Left renal pelvis (tissue), 4 donors: ENCODE results near the gene ZDHHC12. TPM values are rescaled to one million over a fixed set of nuclear protein-coding genes. Genes with fewer than 3 reads are reported as not detected.

Experiments
- DNase-seq, 4 donors: peaks; one replicate each; pipeline ENCODE4 v3.0.0-alpha.2; 2013; ENCODE audit warnings: low read depth in 4 of 4, low spot score in 3 of 4
- polyA plus RNA-seq, 4 donors: library from polyadenylated mRNA; unstranded; fragments of 120-200 nt; gene quantifications; one replicate each; pipeline ENCODE4 v1.2.1, GENCODE V29; 2013; ENCODE audit not compliant: insufficient read length in 4 of 4

Gene ZDHHC12
- polyA plus RNA-seq, 4 donors, result 5.6 to 23.0 (median 17.0) TPM

DNA sequence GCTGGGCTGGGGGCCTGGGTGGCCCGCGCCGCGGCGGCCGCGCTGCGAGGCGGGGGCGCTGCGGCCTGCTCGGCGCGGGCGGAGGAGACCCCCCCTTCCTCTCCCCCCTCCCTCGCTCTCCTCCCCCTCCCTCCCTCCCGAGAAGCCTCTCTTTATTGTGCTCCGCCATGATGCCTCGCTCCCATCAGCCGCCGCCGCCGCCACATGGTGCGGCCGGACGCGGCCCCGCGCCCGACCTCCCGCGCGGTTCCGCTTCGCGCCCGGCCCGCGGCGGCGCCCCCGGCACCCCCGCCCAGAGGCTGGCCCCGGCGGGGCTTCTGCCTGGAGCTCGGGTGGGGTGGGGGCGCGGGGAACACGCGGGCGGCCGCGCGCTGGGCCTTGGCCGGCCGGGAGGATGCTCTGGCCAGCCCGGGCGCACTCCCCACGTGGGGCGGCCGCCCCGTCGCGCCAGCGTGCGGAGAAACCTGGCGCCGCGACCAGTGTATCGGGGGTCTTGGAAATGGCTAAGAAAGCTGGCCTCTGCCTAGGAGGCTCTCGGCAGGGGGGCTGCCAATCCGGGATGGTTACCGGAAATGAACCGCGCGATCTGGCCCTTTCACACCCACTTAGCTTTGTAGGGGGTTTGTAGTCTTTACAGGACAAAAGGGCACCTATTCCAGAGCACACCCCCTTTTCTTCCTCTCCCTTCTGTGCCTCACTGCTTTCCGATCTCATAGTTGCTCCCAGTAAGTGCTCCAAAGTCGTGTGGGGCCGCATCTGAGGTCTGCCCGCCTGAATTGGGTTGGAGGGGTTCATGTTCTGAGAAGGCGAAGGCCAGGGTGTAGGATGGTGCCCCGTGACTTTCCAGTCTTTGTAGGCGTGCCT, 33.9 kb downstream of the ZDHHC12 start:
- DNase-seq, result no peak

DNA sequence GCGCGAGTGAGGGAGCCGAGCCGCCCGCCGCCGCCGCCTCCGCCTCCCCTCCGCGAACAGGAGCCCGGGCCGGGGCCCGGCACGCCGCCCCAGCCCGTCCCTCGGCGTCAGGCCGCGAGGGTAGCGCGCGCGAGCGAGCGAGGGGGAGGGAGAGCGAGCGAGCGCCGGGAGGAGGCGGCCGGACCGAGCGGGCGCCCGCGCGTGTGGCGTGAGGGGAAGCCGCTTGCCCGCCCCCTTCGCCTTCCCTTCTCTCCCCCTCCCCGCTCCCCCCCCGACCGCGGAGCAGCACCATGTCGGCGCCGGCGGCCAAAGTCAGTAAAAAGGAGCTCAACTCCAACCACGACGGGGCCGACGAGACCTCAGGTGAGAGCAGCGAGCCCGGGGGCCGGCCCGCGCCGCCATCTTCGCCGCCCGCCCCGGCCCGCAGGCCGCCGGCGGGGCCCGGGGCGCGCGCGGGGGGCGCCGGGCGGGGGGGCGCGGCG, 34.6 kb downstream of the ZDHHC12 start:
- no peak for DNase-seq

GRCh38 chr9:128688501-128689292, 35.2 kb downstream of the ZDHHC12 start, which contains the start of gene SET:
Gene SET, plus strand, starts transcription at chr9:128689222. Its CDS starts 361 bp downstream, at chr9:128689583.
- peak; percentile 84 to 91 (median 90) for DNase-seq

- no peak for DNase-seq
Measured at GRCh38 chr9:128687453-128687852, 36.5 kb downstream of the ZDHHC12 start.

GRCh38 chr9:128685636-128686489, 38.1 kb downstream of the ZDHHC12 start:
- no peak for DNase-seq

DNA sequence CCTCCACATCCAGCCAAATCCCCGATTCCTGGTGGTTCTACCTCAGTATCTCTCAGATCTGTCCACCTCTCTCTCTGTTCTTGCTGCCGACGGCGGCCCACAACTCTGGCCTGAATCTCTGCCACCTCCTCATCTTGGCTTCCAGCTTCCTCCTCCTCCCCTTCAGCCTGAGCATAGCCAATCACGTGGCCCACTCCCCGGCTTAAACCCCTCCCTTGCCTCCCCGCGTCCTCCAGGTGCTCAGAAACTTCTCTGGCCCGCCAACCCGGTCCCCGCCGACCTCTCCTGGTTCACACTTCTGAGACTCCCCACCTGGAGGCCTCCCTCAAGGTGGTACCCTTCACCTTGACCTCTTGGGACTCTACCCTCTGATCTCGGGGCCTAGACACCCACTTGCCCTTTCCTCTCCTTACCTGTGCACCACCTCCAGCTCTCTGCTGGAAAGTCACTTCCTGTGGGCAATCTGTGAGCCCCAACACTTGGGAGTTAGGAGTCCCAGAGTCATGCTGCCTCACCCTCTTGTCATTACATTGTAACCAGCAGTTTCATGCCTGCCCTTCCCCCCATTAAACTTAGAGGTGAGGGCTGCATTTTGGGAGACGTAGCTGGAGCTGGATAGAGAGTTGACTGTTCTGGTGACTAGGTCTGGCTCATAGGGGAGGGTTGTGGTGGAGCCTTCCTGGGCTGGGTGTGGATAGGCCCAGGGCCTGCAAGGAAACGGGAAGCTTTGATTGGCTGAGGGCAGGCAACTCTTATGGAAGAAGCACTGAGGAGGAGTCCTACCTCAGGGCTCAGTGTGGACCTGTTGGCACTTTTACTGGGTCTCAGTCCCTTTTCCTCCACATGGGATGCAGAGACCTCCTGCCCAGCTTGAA, 39.4 kb downstream of the ZDHHC12 start:
- DNase-seq, result no peak

- no peak for DNase-seq
Measured at GRCh38 chr9:128684065-128684324, 39.9 kb downstream of the ZDHHC12 start.

- no peak for DNase-seq
Measured at GRCh38 chr9:128683340-128684064, 40.4 kb downstream of the ZDHHC12 start.

DNA sequence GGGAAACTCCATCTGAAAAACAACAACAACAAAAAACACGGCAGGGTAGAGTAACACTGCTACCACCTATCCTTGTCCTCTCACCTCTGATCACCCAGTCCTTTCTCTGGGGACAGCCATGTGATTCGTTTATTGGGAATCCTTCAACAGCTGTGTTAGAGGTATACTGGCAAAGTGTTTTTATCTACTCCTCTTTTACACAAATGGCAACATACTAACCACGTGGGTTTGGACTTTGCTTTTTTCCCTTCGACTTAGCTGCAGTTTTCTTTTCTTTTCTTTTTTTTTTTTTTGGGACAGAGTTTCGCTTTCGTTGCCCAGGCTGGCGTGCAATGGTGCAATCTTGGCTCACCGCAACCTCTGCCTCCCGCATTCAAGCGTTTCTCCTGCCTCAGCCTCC, 46.1 kb downstream of the ZDHHC12 start:
- no peak for DNase-seq

- no peak for DNase-seq
Measured at GRCh38 chr9:128675382-128675781, 48.5 kb downstream of the ZDHHC12 start.

Other genes with a start within 250 kb of the ZDHHC12 start
- gene GLE1, start 219.4 kb downstream of the ZDHHC12 start, polyA plus RNA-seq, result 10 to 100 TPM; 20.0 to 30.7 (median 30.3) TPM
- 100 to 1,000 TPM; 299 to 423 (median 338) TPM for gene SPTAN1, start 171.5 kb downstream of the ZDHHC12 start, polyA plus RNA-seq
- 10 to 100 TPM; 36.2 to 84.6 (median 56.2) TPM for gene DYNC2I2, start 67.3 kb downstream of the ZDHHC12 start, polyA plus RNA-seq
- 100 to 1,000 TPM; 466 to 785 (median 628) TPM for gene SET, start 34.9 kb downstream of the ZDHHC12 start, polyA plus RNA-seq
- 10 to 100 TPM in 1 of 4 donors, 1 to 10 TPM in 3; 5.9 to 14.8 (median 9.2) TPM for gene PKN3, start 21.6 kb downstream of the ZDHHC12 start, polyA plus RNA-seq
- 10 to 100 TPM; 28.6 to 39.9 (median 31.3) TPM for gene ZER1, start 47.8 kb upstream of the ZDHHC12 start, polyA plus RNA-seq
- gene TBC1D13, start 63.1 kb upstream of the ZDHHC12 start, polyA plus RNA-seq, result 10 to 100 TPM; 32.6 to 40.0 (median 35.8) TPM
- gene ENDOG, start 94.4 kb upstream of the ZDHHC12 start, polyA plus RNA-seq, result 10 to 100 TPM in 1 of 4 donors, 1 to 10 TPM in 3; 4.5 to 16.8 (median 7.3) TPM
- gene SPOUT1, start 105.7 kb upstream of the ZDHHC12 start, polyA plus RNA-seq, result 10 to 100 TPM; 27.3 to 50.2 (median 38.5) TPM
- gene KYAT1, start 157.8 kb upstream of the ZDHHC12 start, polyA plus RNA-seq, result 10 to 100 TPM in 3 of 4 donors, 1 to 10 TPM in 1; 5.3 to 31.2 (median 19.8) TPM
- gene LRRC8A, start 158.0 kb upstream of the ZDHHC12 start, polyA plus RNA-seq, result 10 to 100 TPM; 24.1 to 30.7 (median 27.3) TPM
- 10 to 100 TPM; 39.0 to 71.7 (median 51.0) TPM for gene PHYHD1, start 196.9 kb upstream of the ZDHHC12 start, polyA plus RNA-seq
- gene DOLK, start 223.5 kb upstream of the ZDHHC12 start, polyA plus RNA-seq, result 10 to 100 TPM; 12.3 to 17.3 (median 16.0) TPM
- gene NUP188, start 223.6 kb upstream of the ZDHHC12 start, polyA plus RNA-seq, result 10 to 100 TPM; 32.0 to 53.5 (median 41.4) TPM